ENCODE data around the gene SPRR4.

The SPRR4 gene, protein sequence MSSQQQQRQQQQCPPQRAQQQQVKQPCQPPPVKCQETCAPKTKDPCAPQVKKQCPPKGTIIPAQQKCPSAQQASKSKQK

DNA sequence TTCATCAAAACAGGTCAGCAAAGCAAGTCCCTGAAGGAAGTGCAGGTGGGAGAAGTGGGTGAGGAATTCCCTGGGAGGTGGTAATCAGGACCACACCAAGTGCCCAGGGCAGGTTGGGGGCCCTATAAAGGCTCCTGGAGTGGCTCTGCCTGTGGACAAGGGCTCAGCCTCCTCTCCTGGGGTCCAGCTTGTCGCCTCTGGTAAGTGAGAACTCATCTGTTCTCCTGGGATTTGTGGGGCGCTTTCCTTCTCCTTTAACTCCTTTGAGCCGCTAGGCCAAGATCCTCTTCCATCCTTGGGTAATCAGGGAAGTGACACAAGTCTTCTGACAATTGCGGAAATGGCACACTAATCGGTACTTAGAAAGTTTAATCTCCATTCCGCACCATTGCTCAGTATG lies at the start of gene SPRR4:
TSS of gene SPRR4 (plus strand) at position 154 of the 400 bp plus-strand sequence. CDS start 1,243 bp downstream, outside the sequence.
- no peak for DNase-seq

DNA sequence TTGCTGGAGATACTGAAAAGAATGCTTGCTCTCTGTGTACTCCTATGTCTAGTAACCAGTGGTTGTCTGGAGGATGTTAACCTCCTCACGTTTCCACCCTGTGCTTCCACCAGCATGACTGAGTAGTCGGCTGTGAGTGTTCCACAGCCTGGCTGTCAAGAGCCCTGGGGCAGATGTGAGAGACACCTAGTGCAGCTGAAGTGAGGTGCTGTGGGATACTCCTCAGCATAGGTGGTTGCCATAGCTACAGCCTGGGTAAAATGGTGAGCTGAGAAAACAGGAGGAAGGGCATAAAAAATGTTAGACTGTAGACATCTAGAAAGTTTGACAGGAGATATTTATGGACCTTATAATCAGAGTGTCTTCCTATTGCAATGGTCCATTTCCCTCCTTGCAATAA lies 46.3 kb upstream of the SPRR4 start:
- DNase-seq, result no peak

DNA sequence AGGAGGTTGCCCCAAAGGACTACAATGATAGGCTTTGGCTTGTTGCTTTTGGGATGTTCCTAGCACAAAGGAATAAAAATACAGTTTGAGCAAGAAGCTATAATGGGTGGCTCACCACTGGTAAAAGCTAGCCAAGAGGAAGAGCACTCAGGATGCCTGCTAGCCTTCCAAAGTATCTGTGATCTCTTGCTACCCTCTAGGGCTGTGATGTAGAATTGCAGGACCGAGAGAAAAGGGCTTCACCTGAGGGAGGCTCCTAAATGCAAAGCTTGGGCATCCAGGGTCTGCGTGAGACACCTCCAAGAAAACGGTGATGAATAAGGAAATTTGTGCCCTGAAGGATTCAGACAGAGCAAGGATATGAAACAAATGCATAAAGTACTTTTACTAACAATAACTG lies 44.4 kb upstream of the SPRR4 start:
- no peak for DNase-seq

DNA sequence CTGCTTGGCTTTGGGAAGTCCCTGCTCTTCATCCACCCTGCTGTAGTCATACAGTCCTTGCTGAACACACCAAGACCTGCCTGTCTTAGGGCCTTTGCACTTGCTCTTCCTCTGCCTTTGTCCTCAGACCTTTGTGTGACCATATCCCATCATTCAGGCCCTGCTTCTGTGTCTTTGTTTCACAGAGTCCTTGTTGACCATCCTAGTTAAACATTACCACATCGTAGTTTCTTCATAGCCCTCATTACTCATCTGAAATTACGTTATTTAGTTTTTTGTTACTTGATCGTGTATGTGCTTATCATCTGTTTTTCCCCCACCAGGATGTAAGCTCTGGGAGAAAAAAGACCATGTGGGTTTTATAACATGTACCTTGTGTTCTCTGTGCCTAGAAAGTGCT lies 41.8 kb upstream of the SPRR4 start:
- no peak for DNase-seq

DNA sequence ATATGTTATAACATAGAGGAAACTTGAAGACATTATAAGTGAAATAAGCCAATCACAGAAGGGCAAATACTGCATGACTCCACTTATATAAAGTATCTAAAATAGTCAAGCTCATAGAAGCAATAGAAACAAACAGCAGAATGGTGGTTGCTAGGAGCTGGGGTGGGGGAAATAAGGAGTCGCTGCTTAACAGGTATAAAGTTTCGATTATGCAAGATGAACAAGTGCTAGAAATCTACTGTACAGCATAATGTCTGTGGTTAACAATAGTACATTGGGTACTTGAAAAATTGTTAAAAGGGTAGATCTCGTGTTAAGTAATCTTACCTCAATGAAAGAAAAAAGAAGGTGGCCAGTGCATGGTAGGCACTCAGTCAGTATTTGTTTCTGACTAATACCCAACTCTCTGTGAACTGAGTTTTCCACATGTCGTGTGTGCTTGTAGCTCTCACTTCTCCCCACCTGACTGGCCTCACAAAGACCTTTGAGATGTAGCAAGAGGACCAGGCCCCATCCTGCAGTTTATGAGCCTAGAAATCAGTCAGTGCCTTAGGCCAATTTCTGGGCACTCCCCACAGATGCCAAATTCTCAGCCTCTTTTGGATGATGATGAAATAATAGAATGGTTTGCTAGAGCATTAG lies 38.2 kb upstream of the SPRR4 start:
- no peak for DNase-seq

DNA sequence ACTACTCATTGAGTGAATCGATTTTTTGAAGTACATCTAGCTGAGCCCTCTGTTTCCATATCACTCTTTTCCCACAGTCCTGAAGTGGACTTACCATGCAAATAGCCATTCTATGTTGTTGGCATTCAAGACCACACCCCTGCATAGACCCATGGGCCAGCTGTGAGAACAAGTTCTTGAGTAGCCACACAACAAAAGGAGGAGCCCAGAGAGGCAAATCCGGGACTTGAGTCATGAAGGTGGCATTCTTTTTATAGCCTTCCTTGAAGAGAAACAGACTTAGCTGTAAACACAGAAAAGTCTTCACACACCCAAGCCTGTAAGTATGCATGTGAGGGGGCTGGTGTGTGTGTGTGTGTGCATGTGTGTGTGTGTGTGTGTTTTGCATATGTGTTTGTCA lies 37.3 kb upstream of the SPRR4 start:
- no peak for DNase-seq

DNA sequence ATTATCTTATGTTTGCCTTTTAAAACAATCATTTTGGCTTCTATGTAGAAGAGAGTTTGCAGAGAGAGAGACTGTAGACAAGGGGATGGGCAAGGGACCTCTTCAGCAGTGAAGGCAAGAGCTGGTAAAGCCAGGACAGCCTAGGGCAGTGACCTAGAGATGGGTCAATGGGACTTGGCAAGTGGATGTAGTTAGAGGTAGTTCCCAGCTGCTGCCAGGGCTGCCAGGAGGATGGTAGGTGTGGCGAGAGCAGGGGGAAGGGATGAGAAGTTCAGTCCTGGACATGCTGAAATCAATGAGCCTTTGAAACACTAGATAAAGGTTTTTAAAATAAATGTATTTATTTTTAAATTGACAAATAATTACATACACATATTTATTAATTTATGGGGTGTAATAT lies 29.8 kb upstream of the SPRR4 start:
- DNase-seq, result no peak

DNA sequence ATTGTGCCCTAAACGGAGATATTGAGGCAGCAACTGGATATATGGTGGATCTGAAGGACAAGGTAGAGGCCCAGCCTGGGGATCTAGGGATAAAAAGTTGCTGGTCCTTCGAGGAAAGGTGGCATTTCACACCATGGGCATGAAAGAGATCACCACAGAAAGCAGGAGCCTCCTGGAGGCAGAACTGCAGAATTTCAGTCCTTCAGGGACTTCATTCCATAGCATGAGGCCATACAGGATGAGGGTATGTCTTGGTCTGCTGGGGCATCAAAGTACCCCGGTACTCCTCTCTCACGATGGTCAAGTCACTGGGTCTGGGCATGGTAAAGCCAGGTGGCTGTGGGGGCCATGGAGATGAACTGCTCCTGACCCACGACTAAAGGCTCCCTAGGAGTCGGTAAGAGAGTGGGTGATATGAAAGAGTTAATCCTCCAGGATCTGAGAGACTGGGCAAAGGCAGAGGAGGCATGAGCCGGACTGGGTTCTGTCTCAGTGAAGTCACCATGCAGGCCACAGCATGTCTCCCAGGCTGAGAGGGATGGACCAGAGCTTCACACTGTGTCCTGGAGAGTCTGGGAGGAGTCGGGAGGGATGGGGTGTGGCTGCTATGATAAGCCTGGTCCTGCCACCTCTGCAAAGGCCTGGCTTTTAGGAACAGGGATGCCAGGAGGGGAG lies 29.3 kb upstream of the SPRR4 start:
- no peak for DNase-seq

DNA sequence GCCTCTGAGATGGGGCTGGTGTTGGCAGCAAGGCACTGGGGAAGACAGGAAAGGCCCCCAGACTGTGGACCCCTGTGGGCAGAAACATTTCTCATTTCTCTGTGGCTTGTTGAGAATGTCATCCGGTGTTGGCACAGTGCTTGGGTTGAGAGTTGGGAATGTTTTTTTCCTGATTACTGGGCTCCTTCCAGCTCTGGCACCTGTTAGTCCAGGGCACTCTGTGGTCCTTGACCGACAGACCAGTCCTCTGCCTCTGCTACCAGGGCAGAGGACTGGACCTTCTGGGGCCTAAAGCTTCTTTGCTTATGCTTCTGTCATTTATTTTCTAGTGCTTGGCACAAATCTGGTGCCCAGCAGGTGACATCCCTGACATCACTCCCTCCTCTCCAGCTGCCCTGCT lies 28.3 kb upstream of the SPRR4 start:
- DNase-seq, result no peak

DNA sequence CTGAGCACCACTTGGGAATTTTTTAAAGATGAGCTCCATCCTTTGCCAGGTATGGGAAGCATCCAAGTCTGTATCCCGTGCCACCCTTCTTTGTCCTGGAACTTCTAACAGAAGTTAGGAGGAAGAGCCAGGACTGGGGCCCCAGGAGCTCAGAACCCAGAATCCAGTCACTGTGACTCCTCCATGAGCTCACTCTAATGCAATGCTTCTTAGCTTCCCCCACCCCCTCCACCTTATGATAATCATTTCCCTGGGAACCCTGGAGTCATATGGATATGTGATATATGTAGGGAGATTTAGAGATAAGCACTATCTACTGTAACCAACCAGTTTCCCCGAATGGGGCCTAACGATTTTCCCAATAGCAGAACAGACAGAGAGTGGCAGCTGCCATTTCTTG lies 24.2 kb upstream of the SPRR4 start:
- no peak for DNase-seq

DNA sequence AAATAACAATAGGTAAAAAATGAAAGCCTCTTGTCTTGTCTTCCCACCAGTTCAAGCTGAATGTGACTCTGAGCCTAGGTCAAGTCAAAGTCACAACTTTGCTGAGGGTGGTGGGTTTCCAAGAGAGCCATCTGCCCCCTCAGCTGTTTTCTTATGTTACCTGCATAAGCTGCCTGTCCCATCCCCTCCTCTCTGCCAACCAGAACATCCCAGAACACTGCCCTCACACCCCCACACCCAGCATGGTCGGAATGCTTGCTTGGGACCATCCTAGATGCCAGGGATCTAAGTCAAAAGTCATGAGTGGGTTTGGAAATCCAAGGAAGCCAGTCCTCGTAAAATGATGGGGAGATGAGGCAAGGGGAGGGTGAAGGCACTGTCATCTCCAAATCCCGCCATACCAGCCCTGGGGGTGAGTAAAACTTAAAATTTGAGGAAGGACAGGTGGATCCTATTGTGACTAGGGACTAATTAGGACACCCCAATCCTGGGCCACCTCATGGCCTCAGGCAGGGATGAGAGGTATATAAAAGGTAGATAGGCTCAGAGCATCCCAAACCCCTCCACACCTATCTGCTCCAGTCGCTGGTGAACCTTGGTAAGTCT lies 23.7 kb upstream of the SPRR4 start, which contains the start of gene SPRR5:
TSS of gene SPRR5 (plus strand) at position 556 of the 606 bp plus-strand sequence. CDS start 1,349 bp downstream, outside the sequence.
- no peak for DNase-seq

DNA sequence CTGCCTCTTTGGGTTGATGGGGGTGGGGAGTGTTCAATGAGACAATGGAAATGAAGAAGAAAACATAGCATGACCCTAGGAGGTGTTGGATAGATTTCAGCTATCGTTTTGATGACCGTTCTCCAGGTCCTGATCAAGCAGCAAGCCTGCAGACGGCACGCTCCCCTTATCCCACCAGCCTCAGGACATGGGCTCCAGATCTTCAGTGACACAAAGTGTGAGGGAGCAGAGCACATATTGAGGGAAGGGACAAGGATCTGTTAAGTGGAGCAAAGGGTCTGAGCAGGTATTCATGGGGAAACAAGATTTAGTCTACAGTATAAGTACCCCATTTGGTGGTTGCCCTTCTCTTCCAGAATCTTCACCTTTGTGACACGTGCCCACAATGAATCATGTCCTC lies 18.7 kb upstream of the SPRR4 start:
- no peak for DNase-seq

DNA sequence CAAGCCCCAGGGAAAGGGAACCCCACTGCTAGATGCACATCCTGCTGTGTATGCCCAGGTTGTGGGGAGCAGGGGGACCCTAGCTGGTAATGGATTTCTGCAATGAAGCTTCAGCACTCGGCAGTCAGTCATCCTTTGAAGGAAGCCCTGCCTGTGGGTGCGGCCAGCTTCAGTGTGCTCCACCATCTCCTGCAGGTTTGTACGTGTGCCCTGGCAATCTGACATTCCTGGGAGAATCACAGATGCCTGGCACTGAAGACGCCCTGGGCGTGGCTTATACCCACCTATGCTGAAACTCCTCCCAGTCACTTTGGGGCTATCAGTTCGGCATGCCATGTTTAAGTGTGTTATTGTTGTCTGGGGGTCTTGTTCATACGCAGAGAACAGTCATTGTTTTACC lies 16.7 kb upstream of the SPRR4 start:
- DNase-seq, result no peak

DNA sequence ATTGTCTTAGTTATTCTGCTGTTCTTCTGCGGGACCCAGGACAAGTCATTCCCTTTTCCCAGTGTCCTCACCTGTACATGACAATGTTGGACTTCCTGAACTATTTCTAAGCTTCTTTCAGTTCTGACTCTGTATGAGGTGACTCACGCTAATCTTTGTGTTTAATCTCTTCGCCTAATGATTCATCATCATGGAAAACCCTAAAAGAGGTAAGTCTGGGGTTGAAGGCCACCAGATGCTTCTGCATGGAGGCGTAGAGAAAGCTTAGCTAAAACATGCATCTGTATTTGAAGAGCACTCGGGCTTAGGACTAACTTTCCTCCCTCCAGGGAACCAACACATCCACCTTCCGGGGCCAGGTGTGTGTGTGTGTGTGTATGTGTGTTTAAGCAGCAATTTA lies 16.0 kb upstream of the SPRR4 start:
- no peak for DNase-seq

DNA sequence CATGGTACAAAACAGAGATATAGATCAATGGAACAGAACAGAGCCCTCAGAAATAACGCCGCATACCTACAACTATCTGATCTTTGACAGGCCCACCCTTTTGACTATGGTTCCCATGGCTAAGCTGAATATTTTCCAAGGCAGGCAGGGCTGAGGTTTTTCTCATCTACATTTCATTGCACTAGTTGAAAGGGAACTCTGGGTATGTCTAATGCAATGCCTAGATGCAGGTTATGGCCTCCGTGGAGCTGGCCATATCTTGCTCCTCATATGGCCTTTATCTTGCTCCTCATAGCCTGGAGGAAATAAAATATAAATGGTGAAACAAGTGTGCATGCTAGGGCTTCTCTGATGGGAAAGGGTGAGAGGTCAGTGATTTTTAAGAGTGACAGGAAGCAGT lies 12.9 kb upstream of the SPRR4 start:
- no peak for DNase-seq

DNA sequence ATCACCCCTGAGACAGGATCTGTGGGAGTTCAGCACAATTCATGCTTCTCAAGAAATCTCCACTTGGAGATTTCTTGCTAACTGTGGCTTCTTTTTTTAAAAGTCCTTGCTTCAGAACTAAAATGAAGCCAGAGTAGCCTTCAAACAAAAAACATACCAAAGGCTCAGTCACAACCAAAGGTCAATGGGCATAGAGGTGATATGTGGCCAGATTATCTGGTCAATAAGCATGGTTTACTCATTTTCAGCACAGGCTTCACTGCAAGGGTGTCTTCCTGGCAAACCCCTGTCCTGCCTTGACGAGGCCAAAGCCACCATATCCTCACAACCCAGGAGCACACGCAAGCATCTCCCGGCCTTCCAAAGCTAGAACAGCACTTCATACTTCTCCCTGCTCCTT lies 11.2 kb upstream of the SPRR4 start:
- no peak for DNase-seq

DNA sequence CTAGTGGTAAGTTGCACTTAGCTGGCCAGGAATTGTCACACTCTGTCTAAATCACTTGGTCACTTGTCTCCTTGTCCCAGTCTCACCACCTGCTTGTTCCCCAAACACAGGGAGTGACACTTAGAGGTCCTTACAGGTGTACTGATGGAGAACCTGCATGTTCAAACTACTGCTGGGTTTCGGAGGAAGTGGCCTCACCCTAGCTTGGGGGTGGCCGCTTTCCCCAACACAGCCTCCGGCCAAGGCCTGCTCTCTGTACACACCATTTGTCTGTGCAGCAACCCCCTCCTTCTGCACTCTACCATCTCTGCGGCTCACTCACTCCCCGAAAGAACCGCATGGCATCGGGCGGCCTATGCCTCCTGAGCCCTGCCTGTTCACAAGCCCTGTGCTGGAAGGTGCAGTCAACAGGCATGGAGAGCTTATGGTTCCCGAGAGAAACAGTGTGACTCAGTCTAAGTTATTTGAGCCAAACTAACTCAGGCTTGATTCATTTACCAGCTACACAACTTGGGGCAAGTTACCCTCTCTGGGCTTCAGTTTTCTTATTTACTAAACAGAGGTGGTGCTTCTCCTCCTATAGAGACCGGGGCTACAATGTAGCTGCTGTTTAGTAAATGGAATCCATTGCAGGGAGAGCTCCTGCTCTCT lies 10.5 kb upstream of the SPRR4 start:
- no peak for DNase-seq

DNA sequence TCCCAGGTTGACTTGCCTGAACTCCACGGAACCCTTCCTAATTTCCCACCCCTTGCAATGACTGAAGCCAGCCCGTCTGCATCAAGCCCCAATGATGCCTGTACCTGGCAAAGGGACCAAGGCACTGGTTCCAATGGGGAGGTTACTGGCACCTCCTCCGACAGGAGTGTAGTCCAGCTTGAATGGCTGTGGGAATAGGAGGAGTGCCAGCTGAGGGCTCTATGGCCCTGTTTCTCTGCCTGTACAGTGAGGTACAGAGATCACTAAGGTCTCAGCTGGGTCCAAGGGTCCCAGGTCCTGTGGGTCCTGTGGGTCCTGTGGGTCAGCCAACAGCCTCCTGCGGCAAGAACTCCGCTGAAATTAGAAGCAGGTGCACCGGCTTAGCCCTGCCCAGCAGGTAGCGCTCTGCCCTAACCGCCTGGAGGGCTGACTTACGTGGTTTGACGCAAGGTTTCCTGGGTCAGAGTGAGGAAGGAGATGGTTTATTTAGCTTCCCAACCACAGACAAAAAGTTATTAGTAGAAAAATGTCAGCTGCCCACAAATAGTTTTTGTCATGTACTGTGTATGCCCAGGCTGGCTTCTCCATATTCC lies 9.9 kb upstream of the SPRR4 start:
- DNase-seq, result no peak

DNA sequence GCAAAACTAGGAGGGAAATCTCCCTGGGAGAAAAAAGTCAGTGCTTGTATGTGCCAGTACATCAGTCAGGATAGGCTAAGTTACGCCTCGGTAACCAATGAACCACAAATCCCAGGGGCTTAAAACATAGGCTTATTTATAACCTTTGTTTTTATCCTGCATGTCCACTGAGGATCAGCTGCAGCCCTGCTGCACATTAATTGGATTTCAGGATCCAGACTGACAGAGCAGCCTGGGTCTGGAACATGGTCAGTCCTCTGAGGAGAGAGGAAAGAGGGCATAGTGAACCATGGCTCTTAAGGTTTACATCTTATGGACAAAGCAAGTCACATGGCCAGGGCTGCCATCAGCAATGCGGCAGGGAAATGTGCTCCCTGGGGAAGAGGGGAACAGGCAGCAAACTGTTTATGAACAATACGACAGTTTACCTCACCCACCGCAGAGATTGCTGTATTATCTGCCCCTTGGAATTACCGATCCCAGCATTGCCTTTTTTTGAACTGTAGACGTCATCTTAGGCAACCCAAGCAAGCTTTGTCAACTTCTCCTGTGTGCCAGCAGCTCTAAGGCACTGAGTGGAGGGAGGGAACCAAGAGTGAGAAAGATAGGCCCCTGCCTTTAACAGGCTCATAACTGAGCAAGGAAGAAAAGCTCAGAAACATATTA lies 9.1 kb upstream of the SPRR4 start:
- DNase-seq, result no peak

DNA sequence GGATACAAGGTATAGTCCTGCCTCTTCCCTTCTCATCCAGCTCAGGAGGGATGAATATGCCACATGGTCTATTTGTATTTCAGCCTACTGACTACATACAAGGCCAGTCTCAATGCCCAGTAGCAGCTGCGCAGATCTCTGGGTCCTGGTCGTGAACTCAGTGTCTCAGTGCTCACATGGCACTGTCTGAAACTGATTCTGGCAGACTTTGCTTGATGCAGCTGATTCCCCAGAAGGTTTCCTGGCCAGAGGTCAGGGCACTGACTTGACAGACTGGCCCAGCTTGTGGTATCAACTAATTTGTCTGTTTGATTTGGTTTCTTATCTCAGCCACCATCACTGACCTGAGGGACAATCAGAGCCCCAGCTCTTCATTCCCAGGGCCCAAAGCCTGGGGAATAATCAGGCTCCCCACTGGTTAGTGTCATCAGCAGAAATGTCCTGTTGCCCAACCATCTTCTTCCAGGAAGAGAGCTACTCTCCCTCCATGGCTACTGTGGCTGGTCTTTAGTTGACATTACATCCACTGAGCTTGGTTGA lies 7.5 kb upstream of the SPRR4 start:
- no peak for DNase-seq

DNA sequence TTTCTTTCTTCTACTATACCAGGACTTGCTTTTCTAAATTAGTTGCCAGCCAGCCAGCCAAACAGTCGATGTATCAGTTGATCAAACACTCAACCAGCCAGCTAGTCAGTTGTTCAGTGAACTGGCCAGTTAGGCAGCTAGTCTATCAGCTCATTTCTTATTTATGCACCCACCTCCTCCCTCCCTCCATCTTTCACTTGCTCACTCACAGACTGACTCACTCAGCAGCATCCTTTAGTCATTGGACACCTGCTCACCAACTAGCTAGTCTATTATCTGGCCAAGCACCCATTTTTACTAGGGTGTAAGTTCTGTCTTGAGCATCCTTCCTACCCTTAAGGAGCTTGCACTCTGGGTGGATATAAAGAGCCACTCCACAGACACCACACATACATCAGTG lies 5.9 kb upstream of the SPRR4 start:
- no peak for DNase-seq

DNA sequence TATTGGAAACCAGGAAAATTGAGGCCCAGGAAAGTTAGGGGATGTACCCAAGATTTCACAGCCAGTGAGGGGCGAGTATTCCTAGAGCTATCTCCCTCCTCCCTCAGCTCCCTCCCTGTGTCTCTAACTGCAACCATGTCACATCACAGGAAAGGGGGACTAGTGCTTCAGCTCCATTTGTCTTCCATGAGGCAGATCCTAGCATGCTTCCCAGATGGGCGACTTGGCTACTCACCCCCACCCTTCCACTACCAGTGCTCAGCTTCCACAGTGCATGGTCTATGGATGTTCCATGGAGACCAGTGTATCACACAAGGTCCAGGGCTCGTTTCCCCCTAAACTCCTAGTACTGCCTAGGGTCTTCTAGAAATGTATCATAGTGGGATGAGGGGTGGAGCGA lies 4.6 kb upstream of the SPRR4 start:
- no peak for DNase-seq

DNA sequence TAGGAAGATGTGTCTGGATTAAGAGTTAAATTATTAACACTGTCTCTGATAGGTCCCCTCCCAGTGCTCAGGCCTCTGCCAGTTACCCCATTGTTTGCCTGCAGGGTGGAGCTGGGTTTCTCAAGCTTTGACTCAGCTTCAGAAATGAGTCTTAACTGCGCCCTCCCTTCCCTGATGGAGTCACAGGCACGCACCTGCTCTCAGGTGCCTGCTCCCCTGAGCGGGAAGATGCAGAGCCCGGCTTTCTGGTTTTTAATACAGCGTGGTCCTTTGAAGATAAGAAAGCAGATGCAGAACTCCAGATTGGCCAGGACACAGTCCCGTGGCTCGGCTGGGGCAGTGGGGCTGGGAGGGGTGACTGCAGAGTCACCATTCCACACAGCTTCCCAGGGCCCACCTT lies 3.2 kb upstream of the SPRR4 start:
- no peak for DNase-seq

All from MV-4-11 (cell line).